ENCODE data around the gene MANSC4. TPM values are rescaled to one million over a fixed set of nuclear protein-coding genes. Genes with fewer than 3 reads are reported as not detected.

The MANSC4 gene
- polyA plus RNA-seq, 1 donor from 2014 or later, result 0.43 TPM

- H3K9ac ChIP-seq (ENCODE audit: low read length), result no peak overlapping the region
- H3K36me3 ChIP-seq (ENCODE audit: insufficient read depth, low read length), result no peaks in the 10 kb centered on the region
- H3K9me3 ChIP-seq (ENCODE audit: low read length), result no peaks in the 10 kb centered on the region
- no peak overlapping the region for H3K4me2 ChIP-seq (ENCODE audit: low read length)
- no peak overlapping the region for H3K4me3 ChIP-seq (ENCODE audit: low read length)
- H3F3A ChIP-seq (ENCODE audit: insufficient read depth, low read length, poor library complexity, severe bottlenecking), result peaks cover 4% of the 10 kb centered on the region
- H3K27ac ChIP-seq (ENCODE audit: low read length), result no peak overlapping the region
- no peak for TF ChIP-seq POLR2AphosphoS5 (IDR thresholded peaks at IDR 0.05)
- TF ChIP-seq, protein P1, sequence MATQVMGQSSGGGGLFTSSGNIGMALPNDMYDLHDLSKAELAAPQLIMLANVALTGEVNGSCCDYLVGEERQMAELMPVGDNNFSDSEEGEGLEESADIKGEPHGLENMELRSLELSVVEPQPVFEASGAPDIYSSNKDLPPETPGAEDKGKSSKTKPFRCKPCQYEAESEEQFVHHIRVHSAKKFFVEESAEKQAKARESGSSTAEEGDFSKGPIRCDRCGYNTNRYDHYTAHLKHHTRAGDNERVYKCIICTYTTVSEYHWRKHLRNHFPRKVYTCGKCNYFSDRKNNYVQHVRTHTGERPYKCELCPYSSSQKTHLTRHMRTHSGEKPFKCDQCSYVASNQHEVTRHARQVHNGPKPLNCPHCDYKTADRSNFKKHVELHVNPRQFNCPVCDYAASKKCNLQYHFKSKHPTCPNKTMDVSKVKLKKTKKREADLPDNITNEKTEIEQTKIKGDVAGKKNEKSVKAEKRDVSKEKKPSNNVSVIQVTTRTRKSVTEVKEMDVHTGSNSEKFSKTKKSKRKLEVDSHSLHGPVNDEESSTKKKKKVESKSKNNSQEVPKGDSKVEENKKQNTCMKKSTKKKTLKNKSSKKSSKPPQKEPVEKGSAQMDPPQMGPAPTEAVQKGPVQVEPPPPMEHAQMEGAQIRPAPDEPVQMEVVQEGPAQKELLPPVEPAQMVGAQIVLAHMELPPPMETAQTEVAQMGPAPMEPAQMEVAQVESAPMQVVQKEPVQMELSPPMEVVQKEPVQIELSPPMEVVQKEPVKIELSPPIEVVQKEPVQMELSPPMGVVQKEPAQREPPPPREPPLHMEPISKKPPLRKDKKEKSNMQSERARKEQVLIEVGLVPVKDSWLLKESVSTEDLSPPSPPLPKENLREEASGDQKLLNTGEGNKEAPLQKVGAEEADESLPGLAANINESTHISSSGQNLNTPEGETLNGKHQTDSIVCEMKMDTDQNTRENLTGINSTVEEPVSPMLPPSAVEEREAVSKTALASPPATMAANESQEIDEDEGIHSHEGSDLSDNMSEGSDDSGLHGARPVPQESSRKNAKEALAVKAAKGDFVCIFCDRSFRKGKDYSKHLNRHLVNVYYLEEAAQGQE (IDR thresholded peaks at IDR 0.05; ENCODE audit: borderline replicate concordance), result no peak
- TF ChIP-seq EZH2 (IDR thresholded peaks at IDR 0.05; ENCODE audit: borderline replicate concordance, insufficient read depth, low read length, poor library complexity, severe bottlenecking), result no peak
- no peak for TF ChIP-seq EP300 (conservative IDR thresholded peaks at IDR 0.05; ENCODE audit: poor library complexity, severe bottlenecking)
- TF ChIP-seq CTCF (IDR thresholded peaks at IDR 0.05; ENCODE audit: poor library complexity, severe bottlenecking), result no peak
- no peak for TF ChIP-seq TAF1 (IDR thresholded peaks at IDR 0.05; ENCODE audit: low read depth)
- TF ChIP-seq SMC3 (conservative IDR thresholded peaks at IDR 0.05; ENCODE audit: poor library complexity), result no peak
- no peak for TF ChIP-seq RAD21 (conservative IDR thresholded peaks at IDR 0.05)
- TF ChIP-seq MXI1 (conservative IDR thresholded peaks at IDR 0.05; ENCODE audit: poor library complexity, severe bottlenecking), result no peak
- no peaks in the 10 kb centered on the region for H3K27me3 ChIP-seq (ENCODE audit: insufficient read depth, low read depth, low read length)
- H3K9me2 ChIP-seq (ENCODE audit: insufficient read depth, low read length), result no peaks in the 10 kb centered on the region
- peaks cover 23% of the 10 kb centered on the region for H3K79me2 ChIP-seq (replicated peaks; ENCODE audit: insufficient read depth, low read length)
- no peak overlapping the region for H2AFZ ChIP-seq (ENCODE audit: low read depth, low read length)
- H4K20me1 ChIP-seq (ENCODE audit: insufficient read depth), result no peaks in the 10 kb centered on the region
Measured at GRCh38 chr12:27777141-27777540, 2.9 kb downstream of the MANSC4 start.

- Histone ChIP-seq H3K4me2 (ENCODE audit: low read length) (no peak overlapping the region), H3F3A (ENCODE audit: insufficient read depth, low read length, poor library complexity, severe bottlenecking) (no peaks in the 10 kb centered on the region), H3K9me2 (ENCODE audit: insufficient read depth, low read length) (no peaks in the 10 kb centered on the region), H3K27me3 (ENCODE audit: insufficient read depth, low read depth, low read length) (no peaks in the 10 kb centered on the region), H3K4me3 (ENCODE audit: low read length) (no peak overlapping the region), H3K9ac (ENCODE audit: low read length) (no peak overlapping the region), H3K27ac (ENCODE audit: low read length) (no peak overlapping the region), H3K36me3 (ENCODE audit: insufficient read depth, low read length) (no peaks in the 10 kb centered on the region), H4K20me1 (ENCODE audit: insufficient read depth) (no peaks in the 10 kb centered on the region), H3K9me3 (ENCODE audit: low read length) (no peaks in the 10 kb centered on the region), H2AFZ (ENCODE audit: low read depth, low read length) (no peak overlapping the region), H3K79me2 (replicated peaks; ENCODE audit: insufficient read depth, low read length) (peaks cover 2% of the 10 kb centered on the region)
- TF ChIP-seq SMC3 (conservative IDR thresholded peaks at IDR 0.05; ENCODE audit: poor library complexity) (no peak), EZH2 (IDR thresholded peaks at IDR 0.05; ENCODE audit: borderline replicate concordance, insufficient read depth, low read length, poor library complexity, severe bottlenecking) (no peak), RAD21 (conservative IDR thresholded peaks at IDR 0.05) (no peak), MXI1 (conservative IDR thresholded peaks at IDR 0.05; ENCODE audit: poor library complexity, severe bottlenecking) (no peak), CTCF (IDR thresholded peaks at IDR 0.05; ENCODE audit: poor library complexity, severe bottlenecking) (no peak), POLR2AphosphoS5 (IDR thresholded peaks at IDR 0.05) (no peak), EP300 (conservative IDR thresholded peaks at IDR 0.05; ENCODE audit: poor library complexity, severe bottlenecking) (no peak), TAF1 (IDR thresholded peaks at IDR 0.05; ENCODE audit: low read depth) (no peak)
- TF ChIP-seq, protein P1 (IDR thresholded peaks at IDR 0.05; ENCODE audit: borderline replicate concordance), result no peak
Measured at GRCh38 chr12:27772328-27773049, 7.5 kb downstream of the MANSC4 start.

Data from neural cell (in vitro differentiated cells).